GM23248 (cell line): ENCODE results near the gene HTR2C.

Experiments used
- EZH2 ChIP-seq: fragments of 200-600 bp; sonication (generic); IDR thresholded peaks from 2 replicates; pipeline ENCODE4 v1.6.1; 2018; ENCODE audit warnings: antibody characterized with exemption, mild to moderate bottlenecking; ENCODE audit not compliant: insufficient read depth, poor library complexity, severe bottlenecking
- EZH2phosphoT487 ChIP-seq: fragments of 200-600 bp; sonication (generic); IDR thresholded peaks from 2 replicates; pipeline ENCODE4 v1.6.1; 2018; ENCODE audit warnings: antibody characterized with exemption, moderate library complexity, mild to moderate bottlenecking, low read depth; ENCODE audit not compliant: insufficient read depth

DNA sequence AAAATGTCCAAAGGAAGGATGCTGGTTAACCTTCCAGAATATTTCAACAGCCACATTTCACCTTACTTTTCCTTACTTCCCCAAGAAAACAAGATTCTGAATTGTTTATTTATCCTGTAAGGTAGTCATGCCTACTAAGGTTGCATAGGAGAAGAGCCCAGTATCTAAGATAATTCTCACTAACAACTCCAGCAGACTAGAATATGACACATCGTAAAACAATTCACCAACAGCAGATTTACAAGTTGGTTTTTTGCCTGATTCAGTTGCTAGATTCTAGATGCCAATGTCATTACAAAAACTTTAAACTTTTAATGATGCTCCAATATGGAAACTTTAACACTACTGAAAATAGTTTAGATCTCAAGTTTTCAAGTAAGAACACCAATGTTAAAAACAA, 257.2 kb downstream of the HTR2C start:
- TF ChIP-seq EZH2 (no peak), EZH2phosphoT487 (no peak)
